SK-N-SH treated with all-trans-retinoic acid at 6 μM for 48 hours (cell line): ENCODE data around the gene VEGFC.

ENCODE experiments used
- ATAC-seq: fragments of 200-7000 bp; cut with Tn5 transposase; 3 replicates; pipeline ENCODE4 v1.9.1; 2020; ENCODE audit warnings: mild to moderate bottlenecking, moderate library complexity
- ARNTL ChIP-seq: fragments of 450-650 bp; formaldehyde crosslinking; IDR thresholded peaks from 2 replicates; pipeline ENCODE4 v1.5.0; 2020; ENCODE audit warnings: low read depth, mild to moderate bottlenecking, moderate library complexity, borderline replicate concordance
- BACH2 ChIP-seq: fragments of 250-450 bp; sonication (Bioruptor Pico); IDR thresholded peaks from 2 replicates; pipeline ENCODE4 v1.9.0; 2021; ENCODE audit warnings: mild to moderate bottlenecking, borderline replicate concordance
- CSDC2 ChIP-seq: fragments of 250-450 bp; sonication (Bioruptor Pico); IDR thresholded peaks from 2 replicates; pipeline ENCODE4 v1.5.0; 2020; ENCODE audit warnings: mild to moderate bottlenecking, moderate library complexity
- GLIS3 ChIP-seq: fragments of 250-450 bp; sonication (Bioruptor Pico); IDR thresholded peaks from 2 replicates; pipeline ENCODE4 v1.5.0; 2020; ENCODE audit warnings: mild to moderate bottlenecking, moderate library complexity
- PPARA ChIP-seq: fragments of 250-450 bp; sonication (Bioruptor Pico); IDR thresholded peaks from 2 replicates; pipeline ENCODE4 v1.5.0; 2020; ENCODE audit warnings: mild to moderate bottlenecking, borderline replicate concordance
- SNAI2 ChIP-seq: fragments of 250-450 bp; sonication (Bioruptor Pico); IDR thresholded peaks from 2 replicates; pipeline ENCODE4 v1.5.0; 2020; ENCODE audit warnings: mild to moderate bottlenecking, moderate library complexity
- TCF4 ChIP-seq: fragments of 250-450 bp; sonication (Bioruptor Pico); IDR thresholded peaks from 2 replicates; pipeline ENCODE4 v1.8.0; 2021; ENCODE audit warnings: mild to moderate bottlenecking, moderate library complexity, borderline replicate concordance
- TOX ChIP-seq: fragments of 250-450 bp; sonication (Bioruptor Pico); IDR thresholded peaks from 2 replicates; pipeline ENCODE4 v1.8.0; 2021; ENCODE audit warnings: mild to moderate bottlenecking, moderate library complexity, borderline replicate concordance
- ZFP3 ChIP-seq: fragments of 250-450 bp; sonication (Bioruptor Pico); IDR thresholded peaks from 2 replicates; pipeline ENCODE4 v1.5.0; 2020; ENCODE audit warnings: mild to moderate bottlenecking, moderate library complexity
- ZNF565 ChIP-seq: fragments of 450-650 bp; formaldehyde crosslinking; conservative IDR thresholded peaks from 2 replicates; pipeline ENCODE4 v1.5.0; 2020; ENCODE audit warnings: low read depth, mild to moderate bottlenecking, moderate library complexity
- ZNF70 ChIP-seq: fragments of 450-650 bp; formaldehyde crosslinking; IDR thresholded peaks from 2 replicates; pipeline ENCODE4 v1.5.0; 2020; ENCODE audit warnings: mild to moderate bottlenecking, moderate library complexity
- TF ChIP-seq, protein P1 (sequence below): fragments of 250-450 bp; sonication (Bioruptor Pico); IDR thresholded peaks from 2 replicates; pipeline ENCODE4 v1.8.0; 2020; ENCODE audit warnings: mild to moderate bottlenecking, moderate library complexity, borderline replicate concordance
- TF ChIP-seq, protein P2 (sequence below): fragments of 250-450 bp; sonication (Bioruptor Pico); IDR thresholded peaks from 2 replicates; pipeline ENCODE4 v1.5.0; 2020; ENCODE audit warnings: mild to moderate bottlenecking, moderate library complexity
- TF ChIP-seq, protein P3 (sequence below): fragments of 250-450 bp; sonication (Bioruptor Pico); IDR thresholded peaks from 2 replicates; pipeline ENCODE4 v1.5.1; 2021; ENCODE audit warnings: mild to moderate bottlenecking, moderate library complexity
- TF ChIP-seq, protein P4 (sequence below): fragments of 250-450 bp; sonication (Bioruptor Pico); IDR thresholded peaks from 2 replicates; pipeline ENCODE4 v1.8.0; 2021; ENCODE audit warnings: low read depth, mild to moderate bottlenecking, moderate library complexity, borderline replicate concordance

Gene VEGFC

DNA sequence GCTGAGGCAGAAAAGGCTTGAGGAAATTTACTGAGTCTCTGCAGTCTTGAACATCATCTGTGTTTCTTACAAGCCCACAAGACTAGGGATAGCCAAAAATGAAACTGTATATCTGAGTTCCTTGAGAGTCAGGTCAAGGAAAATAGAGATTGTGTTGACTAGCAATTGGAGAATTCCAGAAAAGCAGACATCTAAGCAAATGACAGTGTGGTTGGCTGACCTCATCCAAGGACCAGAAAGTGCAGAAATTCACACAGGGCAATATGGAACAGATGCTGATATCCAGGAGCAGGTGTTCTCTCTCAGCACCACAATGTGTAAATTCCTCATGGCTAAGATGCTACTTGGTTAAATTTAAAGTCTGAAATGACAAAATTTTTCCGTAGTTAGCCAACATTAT lies 146.4 kb downstream of the VEGFC start:
- TF ChIP-seq, protein P1, sequence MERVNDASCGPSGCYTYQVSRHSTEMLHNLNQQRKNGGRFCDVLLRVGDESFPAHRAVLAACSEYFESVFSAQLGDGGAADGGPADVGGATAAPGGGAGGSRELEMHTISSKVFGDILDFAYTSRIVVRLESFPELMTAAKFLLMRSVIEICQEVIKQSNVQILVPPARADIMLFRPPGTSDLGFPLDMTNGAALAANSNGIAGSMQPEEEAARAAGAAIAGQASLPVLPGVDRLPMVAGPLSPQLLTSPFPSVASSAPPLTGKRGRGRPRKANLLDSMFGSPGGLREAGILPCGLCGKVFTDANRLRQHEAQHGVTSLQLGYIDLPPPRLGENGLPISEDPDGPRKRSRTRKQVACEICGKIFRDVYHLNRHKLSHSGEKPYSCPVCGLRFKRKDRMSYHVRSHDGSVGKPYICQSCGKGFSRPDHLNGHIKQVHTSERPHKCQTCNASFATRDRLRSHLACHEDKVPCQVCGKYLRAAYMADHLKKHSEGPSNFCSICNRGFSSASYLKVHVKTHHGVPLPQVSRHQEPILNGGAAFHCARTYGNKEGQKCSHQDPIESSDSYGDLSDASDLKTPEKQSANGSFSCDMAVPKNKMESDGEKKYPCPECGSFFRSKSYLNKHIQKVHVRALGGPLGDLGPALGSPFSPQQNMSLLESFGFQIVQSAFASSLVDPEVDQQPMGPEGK (CRISPR knock-in tag), result no peak
- no peak for TF ChIP-seq ZNF70 (CRISPR knock-in tag)
- TF ChIP-seq, protein P2, sequence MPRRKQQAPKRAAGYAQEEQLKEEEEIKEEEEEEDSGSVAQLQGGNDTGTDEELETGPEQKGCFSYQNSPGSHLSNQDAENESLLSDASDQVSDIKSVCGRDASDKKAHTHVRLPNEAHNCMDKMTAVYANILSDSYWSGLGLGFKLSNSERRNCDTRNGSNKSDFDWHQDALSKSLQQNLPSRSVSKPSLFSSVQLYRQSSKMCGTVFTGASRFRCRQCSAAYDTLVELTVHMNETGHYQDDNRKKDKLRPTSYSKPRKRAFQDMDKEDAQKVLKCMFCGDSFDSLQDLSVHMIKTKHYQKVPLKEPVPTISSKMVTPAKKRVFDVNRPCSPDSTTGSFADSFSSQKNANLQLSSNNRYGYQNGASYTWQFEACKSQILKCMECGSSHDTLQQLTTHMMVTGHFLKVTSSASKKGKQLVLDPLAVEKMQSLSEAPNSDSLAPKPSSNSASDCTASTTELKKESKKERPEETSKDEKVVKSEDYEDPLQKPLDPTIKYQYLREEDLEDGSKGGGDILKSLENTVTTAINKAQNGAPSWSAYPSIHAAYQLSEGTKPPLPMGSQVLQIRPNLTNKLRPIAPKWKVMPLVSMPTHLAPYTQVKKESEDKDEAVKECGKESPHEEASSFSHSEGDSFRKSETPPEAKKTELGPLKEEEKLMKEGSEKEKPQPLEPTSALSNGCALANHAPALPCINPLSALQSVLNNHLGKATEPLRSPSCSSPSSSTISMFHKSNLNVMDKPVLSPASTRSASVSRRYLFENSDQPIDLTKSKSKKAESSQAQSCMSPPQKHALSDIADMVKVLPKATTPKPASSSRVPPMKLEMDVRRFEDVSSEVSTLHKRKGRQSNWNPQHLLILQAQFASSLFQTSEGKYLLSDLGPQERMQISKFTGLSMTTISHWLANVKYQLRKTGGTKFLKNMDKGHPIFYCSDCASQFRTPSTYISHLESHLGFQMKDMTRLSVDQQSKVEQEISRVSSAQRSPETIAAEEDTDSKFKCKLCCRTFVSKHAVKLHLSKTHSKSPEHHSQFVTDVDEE (CRISPR knock-in tag), result no peak
- no peak for TF ChIP-seq TCF4
- TF ChIP-seq, all 23 proteins: peak for 0
- no peak; the same call in 1 of the 3 replicates for ATAC-seq

DNA sequence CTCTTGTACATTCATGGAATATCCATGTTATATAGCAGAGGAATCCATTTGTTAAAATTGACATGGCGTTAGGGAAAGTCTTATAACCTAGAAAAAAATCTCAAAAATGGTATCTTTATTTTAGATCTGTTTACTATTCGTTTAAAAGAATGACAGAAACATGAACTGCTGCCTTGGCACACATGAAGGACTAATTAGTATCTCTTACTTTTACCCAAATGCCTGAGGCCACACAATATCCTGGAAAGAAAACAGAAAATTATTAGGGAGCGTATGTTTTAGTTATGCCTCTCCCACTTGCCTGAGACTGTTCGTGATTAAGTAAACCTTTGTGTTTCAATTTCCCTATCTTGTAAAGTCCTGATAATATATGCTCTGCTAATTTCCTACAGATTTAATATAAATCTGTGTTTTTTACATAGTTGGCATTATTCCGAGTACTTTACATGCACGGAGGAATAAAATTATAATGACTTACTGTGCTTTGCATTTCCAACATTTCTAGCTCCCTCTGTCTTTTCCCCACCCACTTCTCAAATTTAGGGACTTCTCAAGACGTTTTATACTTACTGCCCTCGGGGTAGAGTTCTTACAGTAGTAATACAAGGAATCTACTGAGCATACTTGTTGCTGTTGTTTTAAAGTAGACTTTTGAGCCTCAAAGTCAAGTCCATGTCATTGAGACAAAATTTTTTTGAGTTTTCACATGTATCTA lies 147.3 kb downstream of the VEGFC start:
- TF ChIP-seq, protein P2 (CRISPR knock-in tag), result no peak
- TF ChIP-seq ZFP3 (CRISPR knock-in tag), result no peak
- TF ChIP-seq ZNF565 (CRISPR knock-in tag), result no peak
- no peak for TF ChIP-seq SNAI2 (CRISPR knock-in tag)
- TF ChIP-seq PPARA (CRISPR knock-in tag), result no peak
- TF ChIP-seq ZNF70 (CRISPR knock-in tag), result no peak
- TF ChIP-seq BACH2, result no peak
- TF ChIP-seq, protein P3, sequence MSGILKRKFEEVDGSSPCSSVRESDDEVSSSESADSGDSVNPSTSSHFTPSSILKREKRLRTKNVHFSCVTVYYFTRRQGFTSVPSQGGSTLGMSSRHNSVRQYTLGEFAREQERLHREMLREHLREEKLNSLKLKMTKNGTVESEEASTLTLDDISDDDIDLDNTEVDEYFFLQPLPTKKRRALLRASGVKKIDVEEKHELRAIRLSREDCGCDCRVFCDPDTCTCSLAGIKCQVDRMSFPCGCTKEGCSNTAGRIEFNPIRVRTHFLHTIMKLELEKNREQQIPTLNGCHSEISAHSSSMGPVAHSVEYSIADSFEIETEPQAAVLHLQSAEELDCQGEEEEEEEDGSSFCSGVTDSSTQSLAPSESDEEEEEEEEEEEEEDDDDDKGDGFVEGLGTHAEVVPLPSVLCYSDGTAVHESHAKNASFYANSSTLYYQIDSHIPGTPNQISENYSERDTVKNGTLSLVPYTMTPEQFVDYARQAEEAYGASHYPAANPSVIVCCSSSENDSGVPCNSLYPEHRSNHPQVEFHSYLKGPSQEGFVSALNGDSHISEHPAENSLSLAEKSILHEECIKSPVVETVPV, result no peak
- TF ChIP-seq GLIS3 (CRISPR knock-in tag), result no peak
- TF ChIP-seq, protein P4, sequence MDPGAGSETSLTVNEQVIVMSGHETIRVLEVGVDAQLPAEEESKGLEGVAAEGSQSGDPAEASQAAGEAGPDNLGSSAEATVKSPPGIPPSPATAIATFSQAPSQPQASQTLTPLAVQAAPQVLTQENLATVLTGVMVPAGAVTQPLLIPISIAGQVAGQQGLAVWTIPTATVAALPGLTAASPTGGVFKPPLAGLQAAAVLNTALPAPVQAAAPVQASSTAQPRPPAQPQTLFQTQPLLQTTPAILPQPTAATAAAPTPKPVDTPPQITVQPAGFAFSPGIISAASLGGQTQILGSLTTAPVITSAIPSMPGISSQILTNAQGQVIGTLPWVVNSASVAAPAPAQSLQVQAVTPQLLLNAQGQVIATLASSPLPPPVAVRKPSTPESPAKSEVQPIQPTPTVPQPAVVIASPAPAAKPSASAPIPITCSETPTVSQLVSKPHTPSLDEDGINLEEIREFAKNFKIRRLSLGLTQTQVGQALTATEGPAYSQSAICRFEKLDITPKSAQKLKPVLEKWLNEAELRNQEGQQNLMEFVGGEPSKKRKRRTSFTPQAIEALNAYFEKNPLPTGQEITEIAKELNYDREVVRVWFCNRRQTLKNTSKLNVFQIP (CRISPR knock-in tag), result no peak
- TF ChIP-seq TCF4, result no peak
- peak; percentile 15; the same call in 2 of the 3 replicates for ATAC-seq

DNA sequence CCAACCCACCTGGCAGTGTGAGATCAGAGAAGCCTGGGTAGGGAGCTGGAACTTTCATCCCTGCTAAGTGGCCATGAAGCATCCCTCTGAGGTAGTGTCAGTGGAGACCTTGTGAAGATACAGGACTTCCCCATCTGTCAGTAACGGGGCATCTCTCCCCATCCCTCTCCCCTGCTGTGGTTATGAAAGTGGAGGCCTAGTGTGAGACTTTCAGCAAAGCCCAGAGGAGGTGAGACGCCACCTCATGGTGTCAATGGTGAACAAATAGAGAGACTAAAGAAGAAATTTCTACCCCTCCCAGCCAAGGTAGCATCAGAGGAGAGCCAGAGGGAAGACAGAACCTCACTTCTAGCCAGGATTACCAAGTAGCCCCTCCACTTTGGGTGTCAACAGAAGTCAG lies 150.2 kb downstream of the VEGFC start:
- no peak for ATAC-seq
- TF ChIP-seq, protein P3, result no peak
- TF ChIP-seq, protein P2 (CRISPR knock-in tag), result no peak
- TF ChIP-seq ZNF70 (CRISPR knock-in tag), result no peak
- TF ChIP-seq, protein P4 (CRISPR knock-in tag), result no peak
- TF ChIP-seq ARNTL (CRISPR knock-in tag), result no peak
- no peak for TF ChIP-seq ZFP3 (CRISPR knock-in tag)
- no peak for TF ChIP-seq TOX (CRISPR knock-in tag)
- no peak for TF ChIP-seq CSDC2 (CRISPR knock-in tag)
